LNCAP (cell line): ENCODE results near the gene HSD17B8.

Source experiments
- CTCF ChIP-seq: fragments of 450-650 bp; IDR thresholded peaks from 2 replicates; pipeline ENCODE4 v1.5.1; 2017; ENCODE audit warnings: mild to moderate bottlenecking

The HSD17B8 gene

GRCh38 chr6:33191383-33192104 lies 12.9 kb upstream of the HSD17B8 start:
- TF ChIP-seq CTCF = no peak

- TF ChIP-seq CTCF = no peak
These were observed 12.3 kb upstream of the HSD17B8 start, which contains the start of gene COL11A2 for GRCh38 chr6:33192105-33192646. COL11A2 (minus strand) TSS chr6:33192467; CDS start chr6:33192240, 227 bp downstream.

GRCh38 chr6:33192671-33193602 lies 11.5 kb upstream of the HSD17B8 start:
- TF ChIP-seq CTCF = no peak

GRCh38 chr6:33193619-33194018 lies 10.8 kb upstream of the HSD17B8 start:
- no peak for TF ChIP-seq CTCF

GRCh38 chr6:33194431-33194979 lies 9.9 kb upstream of the HSD17B8 start:
- no peak for TF ChIP-seq CTCF

- no peak for TF ChIP-seq CTCF
These were observed 8.9 kb upstream of the HSD17B8 start for GRCh38 chr6:33195304-33196165.
